Measurements from ENCODE around the gene MAFF.

Gene MAFF

GRCh38 chr22:38239101-38239761 is 37.4 kb downstream of the MAFF start:
- Histone ChIP-seq H3K27me3 (ENCODE audit: control insufficient read depth, low read length) (no peaks in the 10 kb centered on the region), H3K4me3 (ENCODE audit: low read length) (no peak overlapping the region), H3K9me3 (ENCODE audit: control insufficient read depth, insufficient read depth, low read length) (no peaks in the 10 kb centered on the region), H3K36me3 (ENCODE audit: control insufficient read depth, low read length) (no peaks in the 10 kb centered on the region), H3K9me2 (replicated peaks; ENCODE audit: control insufficient read depth, low read length) (no peaks in the 10 kb centered on the region), H3K4me1 (ENCODE audit: control insufficient read depth, low read length) (peaks cover 3% of the 10 kb centered on the region), H3K4me2 (ENCODE audit: low read length) (no peak overlapping the region), H4K20me1 (ENCODE audit: control insufficient read depth, insufficient read depth, low read depth, low read length) (no peaks in the 10 kb centered on the region), H3K79me2 (ENCODE audit: control insufficient read depth, low read length) (no peaks in the 10 kb centered on the region), H3F3A (ENCODE audit: control insufficient read depth, insufficient read depth) (no peaks in the 10 kb centered on the region), H3K27ac (ENCODE audit: low read depth, low read length) (no peak overlapping the region)
- TF ChIP-seq EZH2phosphoT487 (IDR thresholded peaks at IDR 0.05; ENCODE audit: borderline replicate concordance, low read length) = no peak
- TF ChIP-seq CTCF (IDR thresholded peaks at IDR 0.05; ENCODE audit: low read depth, low read length, poor library complexity, severe bottlenecking) = no peak

- no peaks in the 10 kb centered on the region for H3K9me3 ChIP-seq (ENCODE audit: control insufficient read depth, insufficient read depth, low read length)
- peaks cover 10% of the 10 kb centered on the region for H3K4me1 ChIP-seq (ENCODE audit: control insufficient read depth, low read length)
- H3K27ac ChIP-seq (ENCODE audit: low read depth, low read length) = no peak overlapping the region
- H3K9me2 ChIP-seq (replicated peaks; ENCODE audit: control insufficient read depth, low read length) = no peaks in the 10 kb centered on the region
- no peaks in the 10 kb centered on the region for H3K36me3 ChIP-seq (ENCODE audit: control insufficient read depth, low read length)
- no peaks in the 10 kb centered on the region for H3K27me3 ChIP-seq (ENCODE audit: control insufficient read depth, low read length)
- TF ChIP-seq EZH2phosphoT487 (IDR thresholded peaks at IDR 0.05; ENCODE audit: borderline replicate concordance, low read length) = no peak
- no peak for TF ChIP-seq CTCF (IDR thresholded peaks at IDR 0.05; ENCODE audit: low read depth, low read length, poor library complexity, severe bottlenecking)
- H4K20me1 ChIP-seq (ENCODE audit: control insufficient read depth, insufficient read depth, low read depth, low read length) = no peaks in the 10 kb centered on the region
- no peak overlapping the region for H3K4me3 ChIP-seq (ENCODE audit: low read length)
- H3F3A ChIP-seq (ENCODE audit: control insufficient read depth, insufficient read depth) = no peaks in the 10 kb centered on the region
- no peak overlapping the region for H3K4me2 ChIP-seq (ENCODE audit: low read length)
- H3K79me2 ChIP-seq (ENCODE audit: control insufficient read depth, low read length) = no peaks in the 10 kb centered on the region
These were observed 39.0 kb downstream of the MAFF start for GRCh38 chr22:38240734-38241252.

- no peak overlapping the region for H3K4me3 ChIP-seq (ENCODE audit: low read length)
- no peaks in the 10 kb centered on the region for H3K79me2 ChIP-seq (ENCODE audit: control insufficient read depth, low read length)
- TF ChIP-seq EZH2phosphoT487 (IDR thresholded peaks at IDR 0.05; ENCODE audit: borderline replicate concordance, low read length) (no peak), CTCF (IDR thresholded peaks at IDR 0.05; ENCODE audit: low read depth, low read length, poor library complexity, severe bottlenecking) (no peak)
- no peaks in the 10 kb centered on the region for H3K36me3 ChIP-seq (ENCODE audit: control insufficient read depth, low read length)
- no peak overlapping the region for H3K4me2 ChIP-seq (ENCODE audit: low read length)
- H3K27me3 ChIP-seq (ENCODE audit: control insufficient read depth, low read length) = no peaks in the 10 kb centered on the region
- H4K20me1 ChIP-seq (ENCODE audit: control insufficient read depth, insufficient read depth, low read depth, low read length) = no peaks in the 10 kb centered on the region
- peaks cover 23% of the 10 kb centered on the region for H3K4me1 ChIP-seq (ENCODE audit: control insufficient read depth, low read length)
- H3K27ac ChIP-seq (ENCODE audit: low read depth, low read length) = no peak overlapping the region
- no peaks in the 10 kb centered on the region for H3F3A ChIP-seq (ENCODE audit: control insufficient read depth, insufficient read depth)
- no peaks in the 10 kb centered on the region for H3K9me3 ChIP-seq (ENCODE audit: control insufficient read depth, insufficient read depth, low read length)
- no peaks in the 10 kb centered on the region for H3K9me2 ChIP-seq (replicated peaks; ENCODE audit: control insufficient read depth, low read length)
These were observed 41.4 kb downstream of the MAFF start for GRCh38 chr22:38243007-38243765.

Data from DOHH2 (cell line).